HUES6 (cell line): Measurements from ENCODE around the gene SLC6A12.
A peak's percentile ranks its signal among the peaks of the same experiment; 100 is the strongest.
"Not testable (repeated sequence)": the region's sequence is repeated elsewhere in the genome, so short reads cannot be mapped to it uniquely, and the experiment has no call there.

Source experiments
- H3K27ac ChIP-seq: 2 replicates; pipeline ENCODE4 v1.7.0; 2013; ENCODE audit warnings: low read depth, mild to moderate bottlenecking, low read length, inconsistent platforms
- H3K27me3 ChIP-seq: 2 replicates; pipeline ENCODE4 v1.6.1; 2013; ENCODE audit warnings: low read length; ENCODE audit not compliant: control insufficient read depth, insufficient read depth
- H3K36me3 ChIP-seq: 2 replicates; pipeline ENCODE4 v1.6.1; 2013; ENCODE audit warnings: low read length; ENCODE audit not compliant: control insufficient read depth, insufficient read depth
- H3K4me1 ChIP-seq: 2 replicates; pipeline ENCODE4 v1.6.1; 2013; ENCODE audit warnings: low read length; ENCODE audit not compliant: control insufficient read depth, insufficient read depth
- H3K4me3 ChIP-seq: 2 replicates; pipeline ENCODE4 v1.5.1; 2013; ENCODE audit warnings: low read depth, low read length
- H3K9ac ChIP-seq: one replicate; pipeline ENCODE4 v1.6.1; 2013; ENCODE audit warnings: mild to moderate bottlenecking, low read length
- H3K9me3 ChIP-seq: 2 replicates; pipeline ENCODE4 v1.6.1; 2013; ENCODE audit warnings: low read depth, low read length; ENCODE audit not compliant: control insufficient read depth, insufficient read depth

The SLC6A12 gene

GRCh38 chr12:196436-196835 is 17.5 kb downstream of the SLC6A12 start:
- Histone ChIP-seq H3K9me3 (no peaks in the 10 kb centered on the region), H3K9ac (no peak overlapping the region), H3K27me3 (peaks cover 60% of the 10 kb centered on the region), H3K27ac (no peak overlapping the region), H3K4me1 (peaks cover 7% of the 10 kb centered on the region; the same call in 1 of the 2 replicates), H3K36me3 (no peaks in the 10 kb centered on the region), H3K4me3 (no peak overlapping the region)

GRCh38 chr12:195951-196350 is 18.0 kb downstream of the SLC6A12 start:
- Histone ChIP-seq H3K9me3 (no peaks in the 10 kb centered on the region), H3K9ac (no peak overlapping the region), H3K4me1 (peaks cover 7% of the 10 kb centered on the region; the same call in 1 of the 2 replicates), H3K27me3 (peaks cover 59% of the 10 kb centered on the region), H3K27ac (no peak overlapping the region), H3K4me3 (no peak overlapping the region), H3K36me3 (no peaks in the 10 kb centered on the region)

GRCh38 chr12:195156-195555 is 18.8 kb downstream of the SLC6A12 start:
- no peak overlapping the region for H3K27ac ChIP-seq
- no peak overlapping the region for H3K9ac ChIP-seq
- H3K4me1 ChIP-seq = peaks cover 7% of the 10 kb centered on the region; the same call in 1 of the 2 replicates
- peaks cover 60% of the 10 kb centered on the region for H3K27me3 ChIP-seq
- no peaks in the 10 kb centered on the region for H3K36me3 ChIP-seq
- H3K9me3 ChIP-seq = no peaks in the 10 kb centered on the region
- no peak overlapping the region for H3K4me3 ChIP-seq

GRCh38 chr12:194276-194675 is 19.7 kb downstream of the SLC6A12 start:
- H3K4me1 ChIP-seq = peaks cover 4% of the 10 kb centered on the region; the same call in 1 of the 2 replicates
- no peaks in the 10 kb centered on the region for H3K9me3 ChIP-seq
- no peak overlapping the region for H3K27ac ChIP-seq
- no peak overlapping the region for H3K4me3 ChIP-seq
- no peaks in the 10 kb centered on the region for H3K36me3 ChIP-seq
- no peak overlapping the region for H3K9ac ChIP-seq
- peaks cover 62% of the 10 kb centered on the region for H3K27me3 ChIP-seq

- Histone ChIP-seq H3K36me3 (no peaks in the 10 kb centered on the region), H3K27me3 (peaks cover 63% of the 10 kb centered on the region)
Observed at GRCh38 chr12:193261-193660, 20.7 kb downstream of the SLC6A12 start.

GRCh38 chr12:191541-191940 is 22.4 kb downstream of the SLC6A12 start:
- Histone ChIP-seq H3K27me3 (peaks cover 63% of the 10 kb centered on the region), H3K9ac (no peak overlapping the region), H3K36me3 (no peaks in the 10 kb centered on the region), H3K4me1 (peaks cover 5% of the 10 kb centered on the region; the same call in 1 of the 2 replicates), H3K27ac (no peak overlapping the region), H3K4me3 (no peak overlapping the region), H3K9me3 (no peaks in the 10 kb centered on the region)

More at GRCh38 chr12:193261-193660, 20.7 kb downstream of the SLC6A12 start:
- no peak overlapping the region for H3K9ac ChIP-seq
- no peaks in the 10 kb centered on the region for H3K9me3 ChIP-seq
- H3K27ac ChIP-seq = no peak overlapping the region
- H3K4me1 ChIP-seq = peaks cover 5% of the 10 kb centered on the region; the same call in 1 of the 2 replicates
- H3K4me3 ChIP-seq = no peak overlapping the region

GRCh38 chr12:190881-191280 is 23.1 kb downstream of the SLC6A12 start:
- no peak overlapping the region for H3K9ac ChIP-seq
- peaks cover 63% of the 10 kb centered on the region for H3K27me3 ChIP-seq
- H3K36me3 ChIP-seq = no peaks in the 10 kb centered on the region
- no peak overlapping the region for H3K4me3 ChIP-seq
- peaks cover 5% of the 10 kb centered on the region; the same call in 1 of the 2 replicates for H3K4me1 ChIP-seq
- H3K27ac ChIP-seq = no peak overlapping the region
- H3K9me3 ChIP-seq = no peaks in the 10 kb centered on the region

GRCh38 chr12:189622-189962 is 24.4 kb downstream of the SLC6A12 start:
- Histone ChIP-seq H3K27me3 (peaks cover 53% of the 10 kb centered on the region), H3K9ac (no peak overlapping the region), H3K36me3 (no peaks in the 10 kb centered on the region)

GRCh38 chr12:188910-189621 is 24.9 kb downstream of the SLC6A12 start:
- H3K27me3 ChIP-seq = peaks cover 48% of the 10 kb centered on the region
- H3K4me3 ChIP-seq = peak overlapping the region; percentile 65
- H3K27ac ChIP-seq = no peak overlapping the region
- H3K9ac ChIP-seq = peak overlapping the region; percentile 42
- peaks cover 5% of the 10 kb centered on the region; the same call in 1 of the 2 replicates for H3K4me1 ChIP-seq
- no peaks in the 10 kb centered on the region for H3K9me3 ChIP-seq
- no peaks in the 10 kb centered on the region for H3K36me3 ChIP-seq

More at GRCh38 chr12:189622-189962, 24.4 kb downstream of the SLC6A12 start:
- H3K4me1 ChIP-seq = peaks cover 5% of the 10 kb centered on the region; the same call in 1 of the 2 replicates
- no peak overlapping the region for H3K4me3 ChIP-seq
- H3K27ac ChIP-seq = no peak overlapping the region
- no peaks in the 10 kb centered on the region for H3K9me3 ChIP-seq

- H3K36me3 ChIP-seq, H3K9ac ChIP-seq, H3K27ac ChIP-seq, H3K9me3 ChIP-seq, H3K4me1 ChIP-seq: not testable (repeated sequence)
- Histone ChIP-seq H3K4me3 (peak overlapping the region; percentile 65), H3K27me3 (peaks cover 43% of the 10 kb centered on the region)
Observed at GRCh38 chr12:187986-188909, 25.7 kb downstream of the SLC6A12 start.
